SK-N-SH (cell line): ENCODE data around the gene MAOB.

Experiments used
- CTCF ChIP-seq: fragments of 200-600 bp; sonication (generic); IDR thresholded peaks from 2 replicates; pipeline ENCODE4 v1.6.1; 2017; ENCODE audit warnings: antibody characterized with exemption, mild to moderate bottlenecking, moderate library complexity
- EZH2phosphoT487 ChIP-seq: fragments of 200-600 bp; sonication (generic); IDR thresholded peaks from 2 replicates; pipeline ENCODE4 v1.6.1; 2017; ENCODE audit warnings: low read depth, mixed run types, mild to moderate bottlenecking, antibody characterized with exemption, moderate library complexity, borderline replicate concordance
- MEF2A ChIP-seq: IDR thresholded peaks from 2 replicates; pipeline ENCODE4 v1.4.0; 2012; ENCODE audit warnings: low read depth, borderline replicate concordance
- NFIC ChIP-seq: IDR thresholded peaks from 2 replicates; pipeline ENCODE4 v1.4.0; 2012; ENCODE audit warnings: borderline replicate concordance
- POLR2AphosphoS5 ChIP-seq: IDR thresholded peaks from 2 replicates; pipeline ENCODE4 v1.6.1; 2012; ENCODE audit warnings: low read depth, low read length
- RCOR1 ChIP-seq: fragments of 150-350 bp; IDR thresholded peaks from 2 replicates; pipeline ENCODE4 v1.6.1; 2017; ENCODE audit warnings: antibody characterized with exemption, low read length
- RFX5 ChIP-seq: IDR thresholded peaks from 2 replicates; pipeline ENCODE4 v1.6.1; 2012; ENCODE audit warnings: mild to moderate bottlenecking, improper control_type of control experiment, low read length
- SMC3 ChIP-seq: IDR thresholded peaks from 2 replicates; pipeline ENCODE4 v1.6.1; 2012; ENCODE audit warnings: low read depth, low read length, improper control_type of control experiment
- TEAD4 ChIP-seq: IDR thresholded peaks from 2 replicates; pipeline ENCODE4 v1.4.0; 2012; ENCODE audit warnings: mild to moderate bottlenecking, borderline replicate concordance; ENCODE audit not compliant: insufficient read depth
- USF2 ChIP-seq: fragments of 150-350 bp; IDR thresholded peaks from 2 replicates; pipeline ENCODE4 v1.6.1; 2017; ENCODE audit warnings: antibody characterized with exemption, low read length, low read depth, borderline replicate concordance
- ZBTB33 ChIP-seq: IDR thresholded peaks from 2 replicates; pipeline ENCODE4 v1.4.0; 2012; ENCODE audit warnings: low read depth, borderline replicate concordance

GRCh38 chrX:43822014-43822413 is 60.2 kb downstream of the MAOB start:
- TF ChIP-seq CTCF (no peak), USF2 (no peak), EZH2phosphoT487 (no peak), TEAD4 (no peak), NFIC (no peak), ZBTB33 (no peak), SMC3 (no peak), POLR2AphosphoS5 (no peak), MEF2A (no peak), RFX5 (no peak), RCOR1 (no peak)
